ENCODE data around the gene PARD3B. TPM values are rescaled to one million over a fixed set of nuclear protein-coding genes. Genes with fewer than 3 reads are reported as not detected.

Gene PARD3B
- total and polyA plus RNA-seq, 3 donors from 2014 or later, result 14.6 to 36.8 (median 29.6) TPM

DNA sequence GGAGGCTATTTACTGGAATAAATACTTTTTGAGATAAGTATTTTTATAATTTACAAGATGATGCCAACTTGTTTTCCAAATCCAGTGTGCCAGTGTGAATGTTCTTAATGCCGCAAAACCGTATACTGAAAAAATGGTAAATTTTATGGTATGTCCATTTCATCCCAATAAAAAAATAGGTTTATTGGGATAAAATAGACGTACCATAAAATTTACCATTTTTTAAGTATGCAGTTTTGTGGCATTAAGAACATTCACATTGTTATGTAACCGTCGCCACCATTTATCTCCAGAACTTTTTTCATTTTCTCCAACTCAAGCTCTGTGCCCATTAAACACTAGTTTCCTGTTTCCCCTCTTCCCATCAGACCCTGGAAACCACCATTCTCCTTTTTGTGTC, 167.9 kb downstream of the PARD3B start:
- no peaks in the 10 kb centered on the region for H3K4me1 ChIP-seq
- no peaks in the 10 kb centered on the region for H3K36me3 ChIP-seq (ENCODE audit: low read depth, missing control alignments)
- H3K4me3 ChIP-seq, result no peak overlapping the region
- H3K9me3 ChIP-seq, result no peaks in the 10 kb centered on the region
- intact Hi-C loops (cut with DNase I; ENCODE audit: low total_unique reads), result no loop called here
- H3K27ac ChIP-seq, result no peak overlapping the region
- DNase-seq, result no peak
- TF ChIP-seq, protein P1, sequence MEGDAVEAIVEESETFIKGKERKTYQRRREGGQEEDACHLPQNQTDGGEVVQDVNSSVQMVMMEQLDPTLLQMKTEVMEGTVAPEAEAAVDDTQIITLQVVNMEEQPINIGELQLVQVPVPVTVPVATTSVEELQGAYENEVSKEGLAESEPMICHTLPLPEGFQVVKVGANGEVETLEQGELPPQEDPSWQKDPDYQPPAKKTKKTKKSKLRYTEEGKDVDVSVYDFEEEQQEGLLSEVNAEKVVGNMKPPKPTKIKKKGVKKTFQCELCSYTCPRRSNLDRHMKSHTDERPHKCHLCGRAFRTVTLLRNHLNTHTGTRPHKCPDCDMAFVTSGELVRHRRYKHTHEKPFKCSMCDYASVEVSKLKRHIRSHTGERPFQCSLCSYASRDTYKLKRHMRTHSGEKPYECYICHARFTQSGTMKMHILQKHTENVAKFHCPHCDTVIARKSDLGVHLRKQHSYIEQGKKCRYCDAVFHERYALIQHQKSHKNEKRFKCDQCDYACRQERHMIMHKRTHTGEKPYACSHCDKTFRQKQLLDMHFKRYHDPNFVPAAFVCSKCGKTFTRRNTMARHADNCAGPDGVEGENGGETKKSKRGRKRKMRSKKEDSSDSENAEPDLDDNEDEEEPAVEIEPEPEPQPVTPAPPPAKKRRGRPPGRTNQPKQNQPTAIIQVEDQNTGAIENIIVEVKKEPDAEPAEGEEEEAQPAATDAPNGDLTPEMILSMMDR (IDR thresholded peaks at IDR 0.05), result no peak
- no peak for TF ChIP-seq POLR2A (IDR thresholded peaks at IDR 0.05)
- H3K27me3 ChIP-seq, result no peaks in the 10 kb centered on the region
- 84% methylated on average over 5 of the region's 5 CpGs for WGBS, 2 donors

DNA sequence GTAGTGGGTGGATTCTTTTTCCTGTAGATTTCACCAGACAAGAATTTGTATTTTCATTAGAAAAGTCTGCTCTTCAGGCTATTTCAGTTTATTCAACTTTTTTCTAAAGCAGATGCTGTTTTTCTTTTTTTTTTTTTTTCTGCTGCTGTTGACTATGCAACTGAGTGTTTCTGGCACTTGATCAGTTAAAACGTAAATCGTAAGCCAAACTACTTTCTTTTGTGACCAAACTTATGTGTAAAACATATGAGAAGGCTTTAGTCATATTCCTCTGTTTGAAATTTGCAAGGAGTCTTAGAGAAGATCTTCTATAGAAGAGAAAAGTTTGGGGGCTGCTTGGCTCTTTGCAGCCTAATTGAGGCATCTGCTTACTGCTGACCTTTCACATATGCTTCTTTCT, 170.1 kb downstream of the PARD3B start:
- no peak for DNase-seq
- TF ChIP-seq, protein P1 (IDR thresholded peaks at IDR 0.05), result no peak
- no peak for TF ChIP-seq POLR2A (IDR thresholded peaks at IDR 0.05)
- Histone ChIP-seq H3K27ac (no peak overlapping the region), H3K4me3 (no peak overlapping the region), H3K36me3 (ENCODE audit: low read depth, missing control alignments) (no peaks in the 10 kb centered on the region), H3K9me3 (no peaks in the 10 kb centered on the region), H3K27me3 (no peaks in the 10 kb centered on the region), H3K4me1 (no peaks in the 10 kb centered on the region)
- intact Hi-C loops (cut with DNase I; ENCODE audit: low total_unique reads), result no loop called here
- 68 to 70% methylated on average over 2 of the region's 2 CpGs for WGBS, 2 donors

DNA sequence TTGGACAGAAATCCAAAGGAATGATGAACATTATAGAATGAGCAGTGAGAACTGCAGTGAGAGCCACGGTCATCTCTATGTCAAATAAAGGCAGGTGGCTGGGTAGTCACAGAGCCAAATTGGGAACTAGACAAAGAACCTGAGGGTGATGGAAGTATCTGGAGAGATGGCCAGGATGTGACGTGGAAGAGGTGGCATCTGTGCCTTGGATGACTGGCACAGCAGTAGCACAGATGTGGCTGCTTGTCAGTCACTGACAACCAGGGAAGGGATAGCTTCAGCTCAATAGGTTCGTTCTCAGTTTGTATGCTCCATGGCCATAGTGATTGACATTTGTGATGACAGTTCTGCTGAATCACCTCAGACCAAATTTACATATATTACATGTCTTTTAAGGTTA, 172.3 kb downstream of the PARD3B start:
- H3K36me3 ChIP-seq (ENCODE audit: low read depth, missing control alignments), result no peaks in the 10 kb centered on the region
- 89 to 94% methylated on average over 3 of the region's 3 CpGs for WGBS, 2 donors
- H3K4me1 ChIP-seq, result no peaks in the 10 kb centered on the region
- H3K9me3 ChIP-seq, result no peaks in the 10 kb centered on the region
- no peak overlapping the region for H3K4me3 ChIP-seq
- H3K27me3 ChIP-seq, result no peaks in the 10 kb centered on the region
- intact Hi-C loops (cut with DNase I; ENCODE audit: low total_unique reads), result no loop called here
- DNase-seq, result no peak
- H3K27ac ChIP-seq, result no peak overlapping the region
- TF ChIP-seq POLR2A (IDR thresholded peaks at IDR 0.05), result no peak
- TF ChIP-seq, protein P1 (IDR thresholded peaks at IDR 0.05), result no peak

DNA sequence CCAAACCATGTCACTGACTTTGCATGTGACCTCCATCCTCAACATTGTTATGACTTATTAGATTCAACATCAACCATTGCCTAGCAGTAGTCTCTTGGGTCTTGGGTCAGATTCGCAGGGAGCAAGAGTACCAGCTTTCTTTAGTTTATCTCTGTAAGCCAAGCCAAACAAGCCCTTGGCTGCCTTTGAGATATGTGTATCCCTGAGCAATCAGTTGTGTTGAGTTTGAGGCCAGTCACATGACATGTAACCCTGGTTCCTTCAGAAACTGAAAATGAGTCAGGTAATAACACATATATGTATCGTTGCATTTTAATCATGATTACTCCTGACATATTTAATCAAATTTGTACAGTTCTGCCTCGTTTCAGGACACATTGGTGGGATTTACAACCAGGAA, 173.3 kb downstream of the PARD3B start:
- intact Hi-C loops (cut with DNase I; ENCODE audit: low total_unique reads), result no loop called here
- WGBS, 2 donors, result 88 to 92% methylated on average over 3 of the region's 3 CpGs
- H3K27ac ChIP-seq, result no peak overlapping the region
- no peaks in the 10 kb centered on the region for H3K9me3 ChIP-seq
- TF ChIP-seq, protein P1 (IDR thresholded peaks at IDR 0.05), result no peak
- TF ChIP-seq POLR2A (IDR thresholded peaks at IDR 0.05), result no peak
- H3K27me3 ChIP-seq, result no peaks in the 10 kb centered on the region
- no peak overlapping the region for H3K4me3 ChIP-seq
- H3K36me3 ChIP-seq (ENCODE audit: low read depth, missing control alignments), result no peaks in the 10 kb centered on the region
- DNase-seq, result no peak
- no peaks in the 10 kb centered on the region for H3K4me1 ChIP-seq

DNA sequence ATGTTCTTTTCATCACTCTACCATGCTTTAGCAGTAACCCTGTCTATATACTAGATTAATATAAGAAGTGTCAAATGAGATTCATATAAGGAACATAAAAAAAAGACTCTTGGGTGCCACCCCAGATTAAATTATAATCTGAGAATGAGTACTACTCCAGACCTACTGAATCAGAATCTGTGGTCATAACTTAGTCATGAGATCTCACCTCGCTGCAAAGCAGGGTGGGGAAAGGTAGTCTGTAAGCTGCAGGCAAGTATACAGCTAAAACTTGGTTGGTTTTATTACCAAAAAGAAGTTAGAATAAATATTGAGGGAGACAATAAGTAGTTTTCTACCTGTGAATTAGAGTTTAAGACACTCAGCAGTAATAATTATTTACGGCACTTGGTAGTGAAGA, 175.6 kb downstream of the PARD3B start:
- Histone ChIP-seq H3K4me1 (no peaks in the 10 kb centered on the region), H3K4me3 (no peak overlapping the region), H3K27me3 (no peaks in the 10 kb centered on the region), H3K9me3 (no peaks in the 10 kb centered on the region), H3K27ac (no peak overlapping the region), H3K36me3 (ENCODE audit: low read depth, missing control alignments) (no peaks in the 10 kb centered on the region)
- 91 to 94% methylated on average over 2 of the region's 2 CpGs for WGBS, 2 donors
- no peak for TF ChIP-seq POLR2A (IDR thresholded peaks at IDR 0.05)
- TF ChIP-seq, protein P1 (IDR thresholded peaks at IDR 0.05), result no peak
- intact Hi-C loops (cut with DNase I; ENCODE audit: low total_unique reads), result no loop called here
- DNase-seq, result no peak
